Neural crest cell (in vitro differentiated cells): Measurements from ENCODE around the gene NUDCD2. TPM values are rescaled to one million over a fixed set of nuclear protein-coding genes. Genes with fewer than 3 reads are reported as not detected.
"Not testable (repeated sequence)": the region's sequence is repeated elsewhere in the genome, so short reads cannot be mapped to it uniquely, and the experiment has no call there.

Source experiments
- DNase-seq: peaks from one replicate; pipeline ENCODE4 v3.0.0; 2021; ENCODE audit warnings: low read depth, mixed read lengths, low spot score
- H3K27ac Mint-ChIP-seq: one replicate; pipeline ENCODE4 v1.8.0; 2021; ENCODE audit warnings: mild to moderate bottlenecking, mixed read lengths; ENCODE audit not compliant: unreplicated experiment
- H3K27me3 Mint-ChIP-seq: 2 replicates; pipeline ENCODE4 v1.8.0; 2021; ENCODE audit warnings: low read depth, mild to moderate bottlenecking, mixed read lengths
- H3K36me3 Mint-ChIP-seq: 2 replicates; pipeline ENCODE4 v1.8.0; 2021; ENCODE audit warnings: low read depth, mild to moderate bottlenecking, mixed read lengths
- H3K4me1 Mint-ChIP-seq: 2 replicates; pipeline ENCODE4 v1.8.0; 2021; ENCODE audit warnings: mixed read lengths
- H3K4me3 Mint-ChIP-seq: one replicate; pipeline ENCODE4 v1.8.0; 2021; ENCODE audit warnings: mild to moderate bottlenecking, mixed read lengths
- H3K9me3 Mint-ChIP-seq: 2 replicates; pipeline ENCODE4 v1.8.0; 2021; ENCODE audit warnings: mixed read lengths
- CTCF ChIP-seq: fragments of 200-600 bp; sonication (generic); conservative IDR thresholded peaks from 2 replicates; pipeline ENCODE4 v1.5.0; 2021; ENCODE audit warnings: antibody characterized with exemption, mild to moderate bottlenecking
- total RNA-seq: library from RNA; stranded (reverse); gene quantifications from 2 replicates; pipeline ENCODE4 v1.2.1, GENCODE V29; 2021

Gene NUDCD2
- total RNA-seq, 1 donor from 2014 or later = 40.7 TPM

GRCh38 chr5:163460562-163461171 lies 765 bp upstream of the NUDCD2 start, which contains the start of gene HMMR:
Gene HMMR (plus strand): TSS chr5:163460632. CDS start chr5:163460693, 61 bp downstream.
- no peak for DNase-seq
- Mint-ChIP-seq H3K27me3 (peaks cover 4% of the 10 kb centered on the region), H3K9me3 (no peaks in the 10 kb centered on the region), H3K4me1 (peaks cover 46% of the 10 kb centered on the region), H3K27ac (peak within 1 kb of the TSS; percentile 100), H3K36me3 (peaks cover 12% of the 10 kb centered on the region), H3K4me3 (peak within 1 kb of the TSS; percentile 96)
- no peak for TF ChIP-seq CTCF

- Mint-ChIP-seq H3K9me3 (peaks cover 2% of the 10 kb centered on the region), H3K27ac (peak overlapping the region; percentile 100), H3K27me3 (peaks cover 4% of the 10 kb centered on the region), H3K4me3 (peak overlapping the region; percentile 96), H3K36me3 (peaks cover 16% of the 10 kb centered on the region), H3K4me1 (peaks cover 44% of the 10 kb centered on the region)
- TF ChIP-seq CTCF = no peak
- DNase-seq = no peak
Measured at GRCh38 chr5:163459462-163459818, 462 bp downstream of the NUDCD2 start.

GRCh38 chr5:163458778-163459385 lies 1.0 kb downstream of the NUDCD2 start:
- TF ChIP-seq CTCF = no peak
- H3K36me3 Mint-ChIP-seq = peaks cover 16% of the 10 kb centered on the region
- DNase-seq = no peak
- H3K4me1 Mint-ChIP-seq = peaks cover 44% of the 10 kb centered on the region
- H3K27me3 Mint-ChIP-seq = peaks cover 4% of the 10 kb centered on the region
- peaks cover 2% of the 10 kb centered on the region for H3K9me3 Mint-ChIP-seq
- H3K4me3 Mint-ChIP-seq = peak overlapping the region; percentile 96
- H3K27ac Mint-ChIP-seq = peak overlapping the region; percentile 100

- H3K4me1 Mint-ChIP-seq = peaks cover 32% of the 10 kb centered on the region
- peaks cover 21% of the 10 kb centered on the region for H3K36me3 Mint-ChIP-seq
- H3K27me3 Mint-ChIP-seq = peaks cover 4% of the 10 kb centered on the region
- DNase-seq = no peak
- no peak overlapping the region for H3K27ac Mint-ChIP-seq
- TF ChIP-seq CTCF = no peak
- H3K4me3 Mint-ChIP-seq = no peak overlapping the region
- H3K9me3 Mint-ChIP-seq = peaks cover 2% of the 10 kb centered on the region
Measured at GRCh38 chr5:163456840-163457239, 3.1 kb downstream of the NUDCD2 start.

- H3K36me3 Mint-ChIP-seq = peaks cover 21% of the 10 kb centered on the region
- H3K9me3 Mint-ChIP-seq = peaks cover 2% of the 10 kb centered on the region
- no peak overlapping the region for H3K27ac Mint-ChIP-seq
- peaks cover 4% of the 10 kb centered on the region for H3K27me3 Mint-ChIP-seq
- peak overlapping the region; percentile 78 for H3K4me3 Mint-ChIP-seq
- H3K4me1 Mint-ChIP-seq = peaks cover 28% of the 10 kb centered on the region
- no peak for TF ChIP-seq CTCF
- DNase-seq = no peak
Measured at GRCh38 chr5:163456029-163456589, 3.8 kb downstream of the NUDCD2 start.

GRCh38 chr5:163455406-163455805 lies 4.5 kb downstream of the NUDCD2 start:
- H3K9me3 Mint-ChIP-seq, DNase-seq, H3K27me3 Mint-ChIP-seq, H3K27ac Mint-ChIP-seq: not testable (repeated sequence)
- peaks cover 28% of the 10 kb centered on the region for H3K4me1 Mint-ChIP-seq
- H3K4me3 Mint-ChIP-seq = peak overlapping the region; percentile 68
- peaks cover 21% of the 10 kb centered on the region for H3K36me3 Mint-ChIP-seq
